ENCODE results near the gene SNTG2.

The SNTG2 gene

DNA sequence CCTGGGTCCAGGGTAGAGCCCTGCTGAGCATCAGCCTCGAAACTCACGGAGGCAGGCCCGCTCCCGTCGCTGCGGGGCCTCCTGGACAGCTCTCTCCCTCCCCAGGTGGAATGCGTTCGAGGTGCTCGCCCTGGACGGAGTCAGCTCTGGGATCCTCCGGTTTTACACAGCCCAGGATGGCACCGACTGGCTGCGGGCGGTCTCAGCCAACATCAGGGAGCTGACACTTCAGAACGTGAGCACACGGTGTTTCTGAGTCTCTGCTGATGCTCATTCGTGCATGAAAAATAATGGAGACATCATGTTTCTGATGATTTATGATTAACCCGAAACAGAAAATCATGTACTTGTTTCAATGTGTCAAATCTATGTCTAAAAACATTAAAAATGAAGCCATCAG, 287.1 kb downstream of the SNTG2 start:
- no peak for DNase-seq (ENCODE audit: low read depth)

DNA sequence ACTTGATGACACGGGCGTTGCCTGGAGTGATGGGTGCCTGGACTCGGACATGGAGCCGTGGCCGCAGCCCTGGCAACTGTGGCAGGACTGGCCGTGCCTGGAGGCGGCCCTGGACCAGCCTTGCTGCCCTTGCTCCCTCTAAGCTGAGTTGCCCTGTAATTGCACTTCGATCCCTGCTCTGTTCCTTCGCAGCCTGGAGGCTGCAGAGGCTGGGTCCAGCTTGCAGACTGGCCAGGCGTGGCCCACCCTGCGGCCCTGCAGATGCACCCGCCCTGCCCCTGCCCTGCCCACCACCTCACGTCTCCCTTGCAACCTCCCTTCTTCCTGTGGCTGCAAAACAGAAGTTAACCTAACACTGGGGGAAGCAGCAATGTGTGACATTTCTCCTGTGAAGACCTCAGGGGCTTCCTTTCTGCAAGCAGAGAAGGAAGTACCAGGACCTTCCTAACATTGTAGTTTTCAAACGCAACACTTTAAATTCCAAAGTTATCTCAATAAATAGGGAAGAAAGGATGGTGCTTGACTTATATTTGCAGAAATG, 288.0 kb downstream of the SNTG2 start:
- no peak for DNase-seq (ENCODE audit: low read depth)

DNA sequence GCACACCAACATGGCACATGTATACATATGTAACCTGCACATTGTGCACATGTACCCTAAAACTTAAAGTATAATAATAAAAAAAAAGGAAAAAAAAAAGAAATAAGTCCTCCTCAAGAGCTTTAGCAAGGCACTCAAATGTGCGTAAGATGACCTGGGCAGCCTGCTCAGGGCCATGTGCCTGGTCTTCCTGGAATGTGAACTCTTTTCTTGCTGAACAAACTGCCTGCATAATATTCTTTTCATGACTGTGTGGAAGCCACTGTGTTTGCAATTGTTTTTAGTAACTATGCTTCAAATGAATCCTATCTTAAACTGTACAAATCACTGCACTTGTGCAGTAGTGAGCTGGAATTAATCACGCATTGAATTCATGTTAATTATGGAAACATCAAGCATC, 294.5 kb downstream of the SNTG2 start:
- DNase-seq (ENCODE audit: low read depth): no peak

DNA sequence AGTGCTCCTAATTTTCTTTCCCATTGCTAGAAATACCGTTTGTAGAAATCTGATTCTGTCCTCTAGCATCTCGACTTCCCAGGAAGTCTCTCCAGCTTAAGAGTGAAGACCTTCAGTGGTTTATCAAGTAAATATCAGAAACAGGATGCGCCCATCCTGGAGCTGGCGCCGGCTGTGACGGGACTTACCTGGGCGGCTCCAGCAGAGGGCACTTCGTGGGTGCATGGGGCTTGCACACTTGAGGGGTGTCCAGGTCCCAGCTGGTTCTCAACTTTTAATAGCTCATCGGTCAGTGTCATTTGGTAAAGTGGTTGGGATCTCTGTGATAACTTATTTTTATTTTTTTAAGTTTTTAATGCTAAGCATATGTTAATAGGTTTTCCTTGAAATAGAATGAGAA, 295.6 kb downstream of the SNTG2 start:
- DNase-seq (ENCODE audit: low read depth): no peak

- no peak for DNase-seq (ENCODE audit: low read depth)
Measured at GRCh38 chr2:1246991-1247390, 296.3 kb downstream of the SNTG2 start.

DNA sequence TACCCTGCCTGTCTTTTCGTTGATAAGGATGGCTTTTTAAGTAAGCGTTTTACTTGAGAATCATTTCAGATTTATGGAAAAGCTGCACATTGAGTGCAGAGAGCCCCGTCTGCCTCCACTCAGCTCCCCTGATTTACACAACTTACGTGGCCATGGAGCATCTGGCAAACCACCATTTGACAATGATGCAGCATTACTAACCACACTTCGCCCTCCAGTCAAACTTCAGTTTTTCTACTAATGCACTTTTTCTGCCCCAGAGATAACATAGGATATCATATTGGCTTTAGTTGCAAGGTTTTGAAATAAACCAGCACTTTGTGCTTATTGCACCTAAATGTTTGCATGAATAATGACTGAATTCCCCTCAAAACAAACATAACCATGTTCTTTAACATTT, 297.5 kb downstream of the SNTG2 start:
- DNase-seq (ENCODE audit: low read depth): no peak

DNA sequence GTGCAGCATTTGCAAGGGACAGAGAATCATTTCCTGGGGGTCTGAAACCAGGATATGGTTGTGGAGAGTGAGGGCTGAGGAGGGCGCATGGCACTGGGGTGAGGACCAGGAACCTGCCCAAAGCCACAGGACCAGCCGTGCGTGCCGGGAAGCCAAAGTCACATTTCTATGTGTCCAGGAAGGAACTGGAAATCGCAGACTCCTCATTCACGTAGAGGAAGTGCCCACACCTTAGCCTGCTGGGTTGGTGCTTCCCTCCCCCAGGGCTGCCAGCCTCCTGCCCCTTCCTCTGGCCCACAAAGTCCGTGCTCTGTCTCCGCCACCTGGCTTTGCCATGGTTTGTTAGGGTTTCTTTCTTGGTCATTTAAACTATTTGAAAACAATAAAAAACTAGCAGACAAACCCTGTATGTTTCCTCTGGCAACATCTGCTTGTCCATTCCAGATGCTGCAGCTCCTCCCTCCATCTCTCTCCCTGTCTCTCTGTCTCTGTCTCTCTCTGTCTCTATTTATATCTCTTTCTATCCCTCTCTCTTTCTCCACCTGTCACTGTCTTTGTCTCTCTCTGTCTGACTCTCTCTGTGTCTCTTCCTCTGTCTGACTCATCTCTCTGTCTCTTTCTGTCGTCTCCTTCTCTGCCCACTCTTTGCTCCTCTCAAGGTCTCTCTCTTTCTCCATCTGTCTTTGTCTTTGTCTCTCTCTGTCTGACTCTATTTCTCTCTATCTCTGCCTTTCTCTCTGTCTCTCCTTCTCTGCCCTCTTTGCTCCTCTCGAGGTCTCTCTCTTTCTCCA, 299.4 kb downstream of the SNTG2 start:
- no peak for DNase-seq (ENCODE audit: low read depth)

DNA sequence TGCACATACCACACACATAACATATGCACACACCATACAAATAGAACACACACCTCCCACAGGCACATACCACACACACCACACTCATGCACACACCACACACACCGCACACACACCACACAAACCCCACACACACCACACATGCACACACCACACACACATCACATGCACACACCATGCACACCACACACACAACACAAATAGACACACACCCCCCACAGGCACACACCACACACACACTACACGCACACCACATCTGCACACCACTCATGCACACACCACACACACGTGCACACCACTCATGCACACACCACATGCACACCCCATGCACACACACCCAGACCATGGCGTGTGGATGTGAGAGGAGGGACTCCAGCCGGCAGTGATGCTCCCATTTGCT, 300.9 kb downstream of the SNTG2 start:
- no peak for DNase-seq (ENCODE audit: low read depth)

DNA sequence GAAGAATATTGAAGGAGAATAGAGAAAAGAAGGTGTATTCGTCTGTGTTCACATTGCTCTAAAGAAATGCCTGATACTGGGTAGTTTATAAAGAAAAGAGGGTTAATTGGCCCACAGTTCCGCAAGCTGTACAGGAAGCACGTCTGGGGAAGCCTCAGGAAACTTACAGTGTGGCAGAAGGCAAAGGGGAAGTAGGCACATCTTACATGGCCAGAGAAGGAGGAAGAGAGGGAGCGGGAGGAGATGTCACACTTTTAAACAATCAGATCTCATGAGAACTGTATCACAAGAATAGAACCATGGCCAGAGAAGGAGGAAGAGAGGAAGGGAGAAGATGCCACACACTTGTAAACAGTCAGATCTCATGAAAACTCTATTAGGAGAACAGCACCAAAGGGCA, 303.0 kb downstream of the SNTG2 start:
- no peak for DNase-seq (ENCODE audit: low read depth)

DNA sequence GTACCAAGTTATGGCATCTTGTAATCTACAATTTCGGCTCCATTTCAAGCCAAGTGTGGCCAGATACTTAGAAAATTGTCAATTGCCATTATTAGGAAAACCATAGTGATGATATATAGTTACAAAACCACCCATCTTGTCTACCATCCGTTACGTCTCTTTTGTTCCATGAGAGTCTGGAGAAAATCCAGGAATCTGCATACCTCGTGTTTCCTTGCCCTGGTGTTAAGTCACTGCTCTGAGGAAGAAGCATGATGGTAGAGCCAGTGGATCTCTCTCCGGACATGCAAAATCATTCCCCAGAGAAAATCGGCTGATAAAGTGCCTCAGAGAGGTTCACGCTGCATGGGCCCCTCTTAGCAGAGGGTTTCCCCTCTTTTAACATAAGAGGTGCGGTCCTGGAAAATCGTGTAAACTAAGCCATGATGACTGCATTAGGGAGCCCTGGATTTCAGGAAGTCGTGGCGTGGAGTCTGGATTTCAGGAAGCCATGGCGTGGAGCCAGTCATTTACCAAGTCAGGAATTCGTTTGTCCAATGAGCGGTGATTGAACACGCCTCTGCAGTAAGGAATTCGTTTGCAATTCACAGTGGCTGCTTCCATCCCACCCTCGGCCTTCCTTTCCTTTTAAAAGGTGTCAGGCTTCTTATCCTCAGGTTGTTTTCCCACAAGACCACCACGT, 304.2 kb downstream of the SNTG2 start:
- no peak for DNase-seq (ENCODE audit: low read depth)

- DNase-seq (ENCODE audit: low read depth): no peak
Measured at GRCh38 chr2:1256632-1257324, 306.1 kb downstream of the SNTG2 start.

GRCh38 chr2:1257334-1257733, 306.7 kb downstream of the SNTG2 start:
- DNase-seq (ENCODE audit: low read depth): no peak

DNA sequence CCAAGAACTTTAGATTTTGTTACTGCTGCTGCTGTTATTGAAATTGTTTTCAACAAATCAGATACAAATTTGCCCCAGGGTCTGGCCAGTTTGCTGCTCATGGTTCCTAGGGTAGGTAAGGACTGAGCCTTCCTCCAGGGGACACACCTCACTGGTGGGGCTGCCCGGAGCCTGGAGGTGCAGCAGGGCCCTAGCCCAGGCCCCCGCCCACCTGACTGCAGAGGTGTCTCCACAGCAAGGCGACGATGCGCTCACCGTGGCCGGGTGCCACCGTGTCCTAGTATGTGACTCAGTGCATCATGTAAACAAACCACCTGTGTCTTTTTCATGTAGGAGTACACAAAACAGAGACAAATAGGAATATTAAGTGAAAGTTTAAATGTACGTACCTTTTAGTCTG, 309.1 kb downstream of the SNTG2 start:
- DNase-seq (ENCODE audit: low read depth): no peak

DNA sequence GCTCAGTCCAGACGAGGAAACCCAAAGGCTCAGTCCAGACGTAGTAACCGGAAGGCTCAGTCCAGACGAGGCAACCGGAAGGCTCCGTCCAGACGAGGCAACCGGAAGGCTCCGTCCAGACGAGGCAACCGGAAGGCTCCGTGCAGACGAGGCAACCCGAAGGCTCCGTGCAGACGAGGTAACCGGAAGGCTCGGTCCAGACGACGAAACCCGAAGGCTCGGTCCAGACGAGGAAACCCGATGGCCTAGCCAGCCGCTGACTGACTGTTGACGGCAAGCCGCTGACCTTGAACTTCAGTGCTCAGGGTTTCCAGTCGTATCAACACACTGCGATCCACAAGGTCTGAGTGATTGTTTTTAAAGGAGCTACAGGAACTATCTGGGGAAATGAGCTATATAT, 312.0 kb downstream of the SNTG2 start:
- no peak for DNase-seq (ENCODE audit: low read depth)

GRCh38 chr2:1265454-1265853, 314.8 kb downstream of the SNTG2 start:
- no peak for DNase-seq (ENCODE audit: low read depth)

DNA sequence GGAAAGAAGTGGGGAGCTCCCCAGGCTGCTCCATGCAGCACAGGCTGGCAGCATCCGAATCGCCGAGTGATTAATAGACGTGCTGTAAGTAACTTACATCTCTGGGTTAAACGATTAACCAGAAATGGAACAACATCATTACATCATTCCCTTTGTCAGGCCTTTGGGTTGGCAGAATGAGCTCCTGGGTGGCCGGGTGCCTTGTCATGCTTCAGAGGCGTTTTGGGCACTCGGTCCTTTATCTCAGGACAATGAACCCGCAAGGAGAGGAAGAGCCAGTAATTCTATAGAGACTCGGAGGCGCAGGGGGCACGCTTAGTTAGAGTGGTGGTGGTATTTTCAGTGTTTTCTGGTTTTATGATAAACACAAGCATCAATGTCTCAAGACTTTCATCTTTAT, 315.7 kb downstream of the SNTG2 start:
- no peak for DNase-seq (ENCODE audit: low read depth)

DNA sequence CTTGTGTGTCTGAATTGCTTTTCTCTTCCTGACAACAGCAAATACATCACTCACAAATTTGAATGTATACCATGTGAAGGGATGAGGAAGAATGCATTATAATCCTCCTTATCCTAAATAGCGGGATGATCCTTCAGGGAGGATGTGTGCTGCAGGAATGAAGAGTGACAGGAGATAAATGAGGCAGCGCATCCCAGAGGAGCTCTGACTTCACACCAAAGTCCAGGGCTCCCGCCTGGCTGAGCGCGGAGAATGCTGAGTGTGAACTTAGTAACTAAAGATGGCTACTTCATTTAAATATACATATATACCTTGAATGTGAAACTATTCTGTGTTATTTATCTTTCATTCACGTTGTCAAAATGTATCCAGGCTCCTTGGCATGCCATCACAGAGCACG, 317.4 kb downstream of the SNTG2 start:
- no peak for DNase-seq (ENCODE audit: low read depth)

GRCh38 chr2:1269812-1270211, 319.2 kb downstream of the SNTG2 start:
- no peak for DNase-seq (ENCODE audit: low read depth)

DNA sequence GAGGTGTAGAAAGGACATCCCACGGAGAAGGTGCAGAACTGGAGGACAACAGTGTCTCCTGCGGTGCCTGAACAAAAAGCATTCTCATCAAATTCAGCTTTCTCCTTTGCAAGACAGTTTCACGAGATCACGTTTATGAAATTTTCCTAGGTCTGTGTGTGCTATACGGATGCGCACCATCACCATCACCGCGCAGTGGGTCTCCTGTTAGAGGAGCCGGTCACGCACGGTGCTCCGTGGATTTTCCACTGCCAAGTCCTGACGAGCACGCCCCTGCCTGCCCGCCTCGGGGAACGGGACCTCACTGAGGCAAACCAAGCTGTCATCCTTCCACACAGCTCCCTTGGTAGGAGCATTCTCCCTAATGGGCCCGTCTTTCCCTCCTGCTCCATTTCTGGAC, 322.2 kb downstream of the SNTG2 start:
- DNase-seq (ENCODE audit: low read depth): no peak

- DNase-seq (ENCODE audit: low read depth): no peak
Measured at GRCh38 chr2:1277634-1278033, 327.0 kb downstream of the SNTG2 start.

- DNase-seq (ENCODE audit: low read depth): no peak
Measured at GRCh38 chr2:1278125-1278524, 327.5 kb downstream of the SNTG2 start.

GRCh38 chr2:1278861-1279260, 328.2 kb downstream of the SNTG2 start:
- no peak for DNase-seq (ENCODE audit: low read depth)

DNA sequence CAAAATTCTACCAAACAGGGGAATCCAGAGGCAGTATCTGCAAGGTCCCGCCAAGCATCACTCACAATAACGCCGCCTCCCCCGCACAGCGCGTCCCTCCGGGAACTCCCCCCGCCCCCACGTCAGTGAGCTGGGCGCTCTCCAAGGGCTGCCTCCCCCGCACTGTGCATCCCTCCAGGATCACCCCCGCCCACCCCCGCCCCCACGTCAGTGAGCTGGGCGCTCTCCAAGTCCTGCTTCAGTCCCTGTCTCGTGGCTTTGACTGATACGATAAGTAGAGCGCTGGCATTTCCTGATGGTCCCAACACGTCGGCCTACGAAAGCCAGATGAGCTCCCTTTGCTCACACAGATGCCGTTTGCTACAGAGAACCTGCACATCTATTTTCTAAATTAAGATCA, 331.9 kb downstream of the SNTG2 start:
- DNase-seq (ENCODE audit: low read depth): no peak

Data from stimulated activated CD8-positive, alpha-beta memory T cell treated with anti-CD3 and anti-CD28 coated beads, Interleukin-15, amount 100 ng/mL, for 24 hours (primary cell).